DND-41 (cell line): ENCODE measurements around the gene PTPN3.

Experiments
- ATAC-seq: fragments of 200-7000 bp; cut with Tn5 transposase; 3 replicates; pipeline ENCODE4 v1.9.1; 2021; ENCODE audit warnings: low read depth; ENCODE audit not compliant: insufficient read depth
- DNase-seq: peaks from one replicate; pipeline ENCODE4 v3.0.0-alpha.2; 2020
- H2AFZ ChIP-seq: 2 replicates; pipeline ENCODE4 v1.6.0; 2012; ENCODE audit warnings: low read depth, low read length
- H3K27ac ChIP-seq: 2 replicates; pipeline ENCODE4 v1.5.1; 2012; ENCODE audit warnings: low read length, inconsistent platforms
- H3K27me3 ChIP-seq: fragments of 200-600 bp; sonication (generic); 2 replicates; pipeline ENCODE4 v1.6.0; 2012; ENCODE audit warnings: low read length, mild to moderate bottlenecking, inconsistent platforms; ENCODE audit not compliant: insufficient read depth, poor library complexity
- H3K36me3 ChIP-seq: 2 replicates; pipeline ENCODE4 v1.5.1; 2012; ENCODE audit warnings: low read length, inconsistent platforms; ENCODE audit not compliant: insufficient read depth
- H3K4me1 ChIP-seq: 2 replicates; pipeline ENCODE4 v1.5.1; 2012; ENCODE audit warnings: mild to moderate bottlenecking, low read length; ENCODE audit not compliant: insufficient read depth
- H3K4me2 ChIP-seq: 2 replicates; pipeline ENCODE4 v1.6.0; 2012; ENCODE audit warnings: mild to moderate bottlenecking, moderate library complexity, low read length, inconsistent platforms; ENCODE audit not compliant: insufficient read depth
- H3K4me3 ChIP-seq, 2 experiments: fragments of 200-600 bp in 1 of 2; shearing (Covaris generic) in 1 of 2; 2 replicates each; pipeline ENCODE4 v1.5.1; 2012 to 2016; ENCODE audit warnings: inconsistent platforms in 2 of 2, low read length in 2 of 2, mild to moderate bottlenecking in 2 of 2, low read depth in 1 of 2, moderate library complexity in 1 of 2
- H3K79me2 ChIP-seq: 2 replicates; pipeline ENCODE4 v1.6.0; 2012; ENCODE audit warnings: low read length, inconsistent platforms; ENCODE audit not compliant: insufficient read depth
- H3K9ac ChIP-seq: 2 replicates; pipeline ENCODE4 v1.6.0; 2012; ENCODE audit warnings: low read depth, mild to moderate bottlenecking, inconsistent platforms, low read length, moderate library complexity
- H3K9me3 ChIP-seq: 2 replicates; pipeline ENCODE4 v1.5.1; 2012; ENCODE audit warnings: low read length, moderate library complexity, mild to moderate bottlenecking, inconsistent platforms; ENCODE audit not compliant: insufficient read depth, severe bottlenecking
- H4K20me1 ChIP-seq: 2 replicates; pipeline ENCODE4 v1.6.0; 2012; ENCODE audit warnings: low read length; ENCODE audit not compliant: insufficient read depth
- CTCF ChIP-seq: IDR thresholded peaks from 2 replicates; pipeline ENCODE4 v1.5.1; 2012; ENCODE audit warnings: borderline replicate concordance, low read length, moderate library complexity, mild to moderate bottlenecking; ENCODE audit not compliant: poor library complexity, severe bottlenecking; ENCODE audit errors: extremely low read depth
- EZH2 ChIP-seq: IDR thresholded peaks from 3 replicates; pipeline ENCODE4 v1.6.1; 2012; ENCODE audit warnings: borderline replicate concordance, low read depth, mild to moderate bottlenecking, moderate library complexity, low read length, inconsistent platforms; ENCODE audit not compliant: severe bottlenecking

Gene PTPN3

GRCh38 chr9:109482391-109482916 lies 15.7 kb downstream of the PTPN3 start:
- no peaks in the 10 kb centered on the region for H3K36me3 ChIP-seq
- no peak overlapping the region for H3K4me3 ChIP-seq
- H3K4me2 ChIP-seq, result no peak overlapping the region
- ATAC-seq (peak; percentile 56; the same call in 2 of the 3 replicates), DNase-seq (no peak)
- no peaks in the 10 kb centered on the region for H3K79me2 ChIP-seq
- H3K27ac ChIP-seq, result no peak overlapping the region
- no peaks in the 10 kb centered on the region for H4K20me1 ChIP-seq
- no peak overlapping the region for H3K9ac ChIP-seq
- H3K27me3 ChIP-seq, result no peaks in the 10 kb centered on the region
- TF ChIP-seq EZH2 (no peak), CTCF (no peak)
- H3K9me3 ChIP-seq, result no peaks in the 10 kb centered on the region
- no peaks in the 10 kb centered on the region for H3K4me1 ChIP-seq
- H2AFZ ChIP-seq, result no peak overlapping the region

- ATAC-seq (no peak), DNase-seq (no peak)
- no peak for TF ChIP-seq CTCF
- no peak for TF ChIP-seq EZH2
- H3K4me3 ChIP-seq, result no peak overlapping the region
- H3K36me3 ChIP-seq, result no peaks in the 10 kb centered on the region
- no peak overlapping the region for H3K27ac ChIP-seq
- H3K79me2 ChIP-seq, result no peaks in the 10 kb centered on the region
- H3K27me3 ChIP-seq, result no peaks in the 10 kb centered on the region
- H3K9ac ChIP-seq, result no peak overlapping the region
- H3K9me3 ChIP-seq, result no peaks in the 10 kb centered on the region
- no peaks in the 10 kb centered on the region for H4K20me1 ChIP-seq
- H2AFZ ChIP-seq, result no peak overlapping the region
- H3K4me2 ChIP-seq, result no peak overlapping the region
- H3K4me1 ChIP-seq, result no peaks in the 10 kb centered on the region
Observed at GRCh38 chr9:109481856-109482255, 16.3 kb downstream of the PTPN3 start.

GRCh38 chr9:109479822-109480221 lies 18.3 kb downstream of the PTPN3 start:
- no peaks in the 10 kb centered on the region for H3K27me3 ChIP-seq
- H4K20me1 ChIP-seq, result no peaks in the 10 kb centered on the region
- H3K4me1 ChIP-seq, result no peaks in the 10 kb centered on the region
- no peaks in the 10 kb centered on the region for H3K79me2 ChIP-seq
- ATAC-seq (no peak), DNase-seq (no peak)
- no peak overlapping the region for H3K4me2 ChIP-seq
- H3K9me3 ChIP-seq, result no peaks in the 10 kb centered on the region
- H3K9ac ChIP-seq, result no peak overlapping the region
- H3K36me3 ChIP-seq, result no peaks in the 10 kb centered on the region
- no peak overlapping the region for H3K27ac ChIP-seq
- no peak overlapping the region for H2AFZ ChIP-seq
- no peak overlapping the region for H3K4me3 ChIP-seq
- TF ChIP-seq CTCF (no peak), EZH2 (no peak)
